DMS153 treated with DMSO at 0.1 percent for 48 hours (cell line): ENCODE data around the gene INTS2.
"Not testable (repeated sequence)": the region's sequence is repeated elsewhere in the genome, so short reads cannot be mapped to it uniquely, and the experiment has no call there.

Experiments used
- DNase-seq: peaks from one replicate; lab custom pipeline; 2025; ENCODE audit not compliant: unreplicated experiment; lab: John Stamatoyannopoulos, UW

Gene INTS2

GRCh38 chr17:61897548-61898180, 30.1 kb downstream of the INTS2 start:
- no peak for DNase-seq

GRCh38 chr17:61895391-61895790, 32.4 kb downstream of the INTS2 start:
- no peak for DNase-seq

GRCh38 chr17:61894310-61894709, 33.5 kb downstream of the INTS2 start:
- not testable (repeated sequence) for DNase-seq

- not testable (repeated sequence) for DNase-seq
Measured at GRCh38 chr17:61887733-61888132, 40.0 kb downstream of the INTS2 start.

- not testable (repeated sequence) for DNase-seq
Measured at GRCh38 chr17:61885865-61886264, 41.9 kb downstream of the INTS2 start.

GRCh38 chr17:61884864-61885263, 42.9 kb downstream of the INTS2 start:
- no peak for DNase-seq

GRCh38 chr17:61880589-61881102, 47.1 kb downstream of the INTS2 start:
- DNase-seq: no peak

GRCh38 chr17:61878984-61879612, 48.7 kb downstream of the INTS2 start:
- DNase-seq: no peak

GRCh38 chr17:61878520-61878919, 49.3 kb downstream of the INTS2 start:
- no peak for DNase-seq

- no peak for DNase-seq
Measured at GRCh38 chr17:61877837-61878236, 49.9 kb downstream of the INTS2 start.

GRCh38 chr17:61875804-61876203, 52.0 kb downstream of the INTS2 start:
- no peak for DNase-seq

- no peak for DNase-seq
Measured at GRCh38 chr17:61875285-61875684, 52.5 kb downstream of the INTS2 start.

- DNase-seq: no peak
Measured at GRCh38 chr17:61874075-61874474, 53.7 kb downstream of the INTS2 start.

GRCh38 chr17:61872099-61872498, 55.7 kb downstream of the INTS2 start:
- no peak for DNase-seq

GRCh38 chr17:61869138-61869537, 58.6 kb downstream of the INTS2 start:
- DNase-seq: no peak

GRCh38 chr17:61868074-61868473, 59.7 kb downstream of the INTS2 start:
- DNase-seq: no peak

GRCh38 chr17:61867033-61867432, 60.7 kb downstream of the INTS2 start:
- DNase-seq: no peak

- peak; percentile 56 for DNase-seq
Measured at GRCh38 chr17:61863801-61864126, 64.0 kb downstream of the INTS2 start.

- peak; percentile 76 for DNase-seq
Measured at GRCh38 chr17:61862975-61863800, 64.6 kb downstream of the INTS2 start, which contains the start of gene BRIP1. Gene BRIP1, minus strand, starts transcription at chr17:61863528. Its CDS starts 1,989 bp downstream, at chr17:61861539.

- no peak for DNase-seq
Measured at GRCh38 chr17:61862105-61862574, 65.6 kb downstream of the INTS2 start.

- not testable (repeated sequence) for DNase-seq
Measured at GRCh38 chr17:61860397-61860796, 67.4 kb downstream of the INTS2 start.

GRCh38 chr17:61856035-61856434, 71.7 kb downstream of the INTS2 start:
- no peak for DNase-seq
